ENCODE data around the gene PDE2A. TPM values are rescaled to one million over a fixed set of nuclear protein-coding genes. Genes with fewer than 3 reads are reported as not detected.
A peak's percentile ranks its signal among the peaks of the same experiment; 100 is the strongest.

PDE2A gene
- total RNA-seq, 1 donor from 2014 or later = 28.8 TPM

GRCh38 chr11:72642884-72643522 is 31.2 kb downstream of the PDE2A start:
- intact Hi-C loops (cut with DNase I) = loop anchor here (1.0 to 5.0 kb wide), 3 partner anchors 44 to 161 kb away; no protein-coding TSS in a partner anchor
- peak; percentile 84 for DNase-seq (ENCODE audit: low spot score)

DNA sequence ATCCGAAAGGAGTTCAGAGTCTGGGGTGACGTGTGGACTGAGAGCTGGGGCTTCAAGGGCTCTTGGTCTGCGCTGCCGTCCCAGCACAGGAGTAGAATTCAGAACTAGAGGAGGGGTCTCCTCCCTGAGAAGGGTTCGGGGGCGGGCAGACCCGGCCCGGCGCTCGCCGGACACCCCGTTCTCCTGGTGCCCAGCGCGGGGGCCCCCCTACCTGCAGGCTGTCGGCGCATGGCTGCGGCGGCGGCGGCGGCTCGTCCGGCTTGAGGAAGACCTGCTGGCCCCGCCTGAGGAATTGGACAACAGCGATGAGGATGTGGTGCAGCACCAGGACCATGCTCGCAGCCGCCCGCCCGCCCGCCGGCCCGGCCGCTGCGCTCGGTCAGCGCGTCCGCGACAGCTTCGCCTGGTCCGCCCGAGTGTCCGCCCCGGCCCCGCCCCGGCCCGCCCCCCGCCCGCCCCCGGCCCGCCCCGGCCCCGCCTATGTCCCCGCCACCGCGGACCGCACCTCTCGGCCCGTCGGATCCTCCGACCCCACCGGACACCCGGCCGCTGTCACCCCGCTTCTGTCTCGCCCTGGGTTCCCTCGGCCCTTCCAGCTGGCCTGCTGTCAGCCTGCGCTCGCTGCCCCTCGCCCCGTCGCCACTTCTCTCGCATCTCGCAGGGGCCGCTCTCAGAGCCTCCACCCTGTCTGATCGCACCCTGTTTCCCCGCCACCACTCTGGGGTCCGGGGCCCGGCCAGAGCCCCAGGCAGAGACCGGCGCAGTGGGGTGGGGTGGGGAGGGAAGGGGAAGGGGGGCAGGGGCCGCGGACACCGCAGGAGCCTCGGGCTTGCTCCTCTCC is 32.0 kb downstream of the PDE2A start:
- no peak for DNase-seq (ENCODE audit: low spot score)
- intact Hi-C loops (cut with DNase I) = loop anchor here (5.0 kb wide), 1 partner anchor 160 kb away; no protein-coding TSS in a partner anchor

DNA sequence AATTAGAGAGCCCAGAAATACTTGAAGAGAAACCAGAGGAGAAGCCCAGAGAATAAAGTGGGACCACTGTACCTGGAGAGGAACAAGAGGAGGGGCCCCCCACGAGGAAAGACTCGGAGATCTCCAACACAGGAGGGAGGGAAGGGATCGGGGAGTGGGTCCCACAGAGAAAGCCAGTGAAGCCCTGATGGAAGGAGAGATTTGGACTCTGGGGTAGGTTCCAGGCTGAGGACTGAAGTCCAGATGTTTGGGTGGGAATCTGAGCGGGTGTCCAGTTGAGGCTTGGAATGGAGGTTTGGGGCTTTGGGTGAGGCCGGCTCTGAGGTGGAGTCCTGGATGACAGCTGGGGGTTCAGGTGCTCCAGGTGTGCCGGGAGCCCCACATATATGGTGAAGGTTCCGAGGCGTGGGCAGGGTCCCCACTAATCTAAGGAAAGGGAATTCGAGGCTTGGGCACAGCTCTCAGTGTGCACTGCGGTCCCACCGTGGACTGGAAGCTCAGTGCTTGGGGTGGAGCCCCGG is 32.6 kb downstream of the PDE2A start:
- intact Hi-C loops (cut with DNase I) = loop anchor here (5.0 kb wide), 1 partner anchor 159 kb away; no protein-coding TSS in a partner anchor
- no peak for DNase-seq (ENCODE audit: low spot score)

GRCh38 chr11:72639502-72640375 is 34.5 kb downstream of the PDE2A start:
- intact Hi-C loops (cut with DNase I) = loop anchor here (5.0 kb wide), 1 partner anchor 157 kb away; no protein-coding TSS in a partner anchor
- DNase-seq (ENCODE audit: low spot score) = peak; percentile 83

GRCh38 chr11:72637926-72638325 is 36.3 kb downstream of the PDE2A start:
- intact Hi-C loops (cut with DNase I) = no loop called here

GRCh38 chr11:72637198-72637597 is 37.0 kb downstream of the PDE2A start:
- no peak for DNase-seq (ENCODE audit: low spot score)
- intact Hi-C loops (cut with DNase I) = no loop called here

More at GRCh38 chr11:72637926-72638325, 36.3 kb downstream of the PDE2A start:
- DNase-seq (ENCODE audit: low spot score) = no peak

DNA sequence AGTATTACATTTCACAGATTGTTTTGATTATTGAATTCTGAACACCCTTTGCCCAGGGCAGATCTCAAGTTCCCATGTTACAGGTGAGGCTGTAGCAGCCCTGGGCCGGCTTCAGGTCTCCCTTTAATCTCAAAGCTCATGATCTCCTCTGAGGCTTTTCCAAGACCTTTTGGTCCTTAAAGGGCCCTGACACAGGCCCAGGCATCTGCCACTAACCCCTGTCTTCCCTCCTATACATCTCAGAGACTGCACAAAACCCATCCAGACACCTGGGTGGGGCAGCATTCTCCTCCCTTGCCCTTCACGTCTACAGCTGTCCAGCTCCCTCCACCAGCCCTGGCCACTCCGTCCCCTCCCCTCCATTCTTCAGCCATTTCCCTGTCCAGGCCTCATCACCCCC is 37.8 kb downstream of the PDE2A start:
- no peak for DNase-seq (ENCODE audit: low spot score)
- intact Hi-C loops (cut with DNase I) = no loop called here

DNA sequence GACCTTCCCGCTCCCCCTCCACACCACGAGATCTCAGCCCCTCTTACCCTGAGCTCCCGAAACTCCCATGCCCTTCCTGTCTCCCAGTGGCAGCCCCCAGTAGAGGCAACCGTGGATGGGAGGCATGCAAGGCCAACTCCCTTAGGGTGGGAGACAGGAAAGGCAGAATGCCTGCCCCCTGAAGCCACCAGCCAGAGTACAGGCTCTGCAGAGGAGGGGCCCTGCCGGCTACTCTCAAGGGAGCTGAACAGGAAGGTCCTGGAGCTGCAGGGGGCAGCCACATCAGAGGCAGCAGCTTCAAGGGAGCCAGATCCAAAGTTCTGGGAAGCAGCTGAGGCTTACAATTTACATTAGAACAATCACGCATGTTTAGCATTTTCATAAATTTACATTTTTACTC is 38.3 kb downstream of the PDE2A start:
- intact Hi-C loops (cut with DNase I) = no loop called here
- no peak for DNase-seq (ENCODE audit: low spot score)

- intact Hi-C loops (cut with DNase I) = no loop called here
- DNase-seq (ENCODE audit: low spot score) = no peak
Observed at GRCh38 chr11:72635309-72635915, 38.8 kb downstream of the PDE2A start.

GRCh38 chr11:72634472-72635095 is 39.6 kb downstream of the PDE2A start:
- intact Hi-C loops (cut with DNase I) = no loop called here
- no peak for DNase-seq (ENCODE audit: low spot score)

DNA sequence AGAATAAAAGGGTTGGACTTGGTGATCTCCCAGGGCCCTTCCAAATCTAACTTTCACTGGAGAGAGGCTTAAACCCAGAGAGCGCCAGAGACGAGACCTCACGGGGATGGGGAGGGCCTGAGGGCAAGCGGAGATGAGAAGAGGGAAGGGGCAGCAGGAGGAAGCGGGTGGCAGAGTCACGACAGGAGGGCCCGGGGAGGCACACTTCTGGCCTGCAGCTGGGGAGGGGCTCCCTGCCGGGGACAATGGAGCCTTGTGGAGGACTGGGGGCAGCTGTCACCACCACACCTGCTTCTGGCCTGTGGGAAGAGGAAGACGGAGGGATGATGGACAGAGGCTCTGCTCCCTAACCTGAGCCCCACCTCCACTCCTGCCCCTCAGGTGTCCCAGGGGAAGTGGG is 40.2 kb downstream of the PDE2A start:
- intact Hi-C loops (cut with DNase I) = no loop called here
- no peak for DNase-seq (ENCODE audit: low spot score)

GRCh38 chr11:72633068-72633467 is 41.2 kb downstream of the PDE2A start:
- intact Hi-C loops (cut with DNase I) = no loop called here
- no peak for DNase-seq (ENCODE audit: low spot score)

DNA sequence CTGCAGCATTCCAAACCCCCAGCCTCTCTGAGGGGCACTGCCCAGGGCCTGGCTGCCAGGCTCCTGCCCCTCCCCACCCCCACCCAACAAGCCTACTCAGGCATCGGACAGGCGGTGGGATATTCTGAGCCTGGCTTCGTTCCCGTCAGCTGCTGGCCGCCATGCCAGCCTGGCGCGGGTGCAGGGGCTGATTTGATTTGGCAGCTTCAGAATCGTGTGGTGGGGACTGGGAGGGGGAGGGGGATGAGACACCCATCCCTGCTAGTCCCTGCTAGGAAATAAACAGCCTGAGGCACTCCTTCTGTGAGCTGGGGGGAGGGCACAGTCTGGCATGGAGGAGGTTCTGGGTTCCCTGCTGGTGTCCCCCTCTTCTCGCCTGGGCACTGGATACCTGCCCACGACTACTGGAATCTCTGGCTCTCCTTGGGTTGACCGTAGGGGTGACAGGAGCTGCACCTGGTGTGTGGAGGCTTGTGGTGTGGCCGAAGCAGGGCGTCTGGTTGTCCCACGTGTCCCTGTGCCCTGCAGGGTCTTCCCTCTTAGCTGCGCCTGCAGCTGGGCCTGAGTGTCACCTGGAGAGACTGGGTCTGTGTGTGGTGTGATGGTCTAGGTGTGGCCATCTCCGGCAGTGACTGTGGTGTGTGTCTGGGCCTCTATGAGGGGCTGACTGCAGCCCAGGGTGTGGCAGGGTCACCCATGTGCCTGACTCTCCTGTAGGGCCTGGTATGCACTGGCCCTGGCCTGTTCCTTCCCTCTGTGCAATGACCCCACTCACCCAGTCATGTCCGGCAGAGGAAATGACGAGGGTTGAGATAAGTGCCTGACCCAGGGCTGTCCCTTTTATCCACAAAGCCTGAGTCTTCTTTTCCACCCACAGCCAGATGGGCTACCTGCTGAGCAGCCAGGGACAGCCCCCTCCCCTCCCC is 42.2 kb downstream of the PDE2A start:
- DNase-seq (ENCODE audit: low spot score) = peak; percentile 83
- intact Hi-C loops (cut with DNase I) = loop anchor here (1.0 kb wide), 1 partner anchor 26 kb away; no protein-coding TSS in a partner anchor

DNA sequence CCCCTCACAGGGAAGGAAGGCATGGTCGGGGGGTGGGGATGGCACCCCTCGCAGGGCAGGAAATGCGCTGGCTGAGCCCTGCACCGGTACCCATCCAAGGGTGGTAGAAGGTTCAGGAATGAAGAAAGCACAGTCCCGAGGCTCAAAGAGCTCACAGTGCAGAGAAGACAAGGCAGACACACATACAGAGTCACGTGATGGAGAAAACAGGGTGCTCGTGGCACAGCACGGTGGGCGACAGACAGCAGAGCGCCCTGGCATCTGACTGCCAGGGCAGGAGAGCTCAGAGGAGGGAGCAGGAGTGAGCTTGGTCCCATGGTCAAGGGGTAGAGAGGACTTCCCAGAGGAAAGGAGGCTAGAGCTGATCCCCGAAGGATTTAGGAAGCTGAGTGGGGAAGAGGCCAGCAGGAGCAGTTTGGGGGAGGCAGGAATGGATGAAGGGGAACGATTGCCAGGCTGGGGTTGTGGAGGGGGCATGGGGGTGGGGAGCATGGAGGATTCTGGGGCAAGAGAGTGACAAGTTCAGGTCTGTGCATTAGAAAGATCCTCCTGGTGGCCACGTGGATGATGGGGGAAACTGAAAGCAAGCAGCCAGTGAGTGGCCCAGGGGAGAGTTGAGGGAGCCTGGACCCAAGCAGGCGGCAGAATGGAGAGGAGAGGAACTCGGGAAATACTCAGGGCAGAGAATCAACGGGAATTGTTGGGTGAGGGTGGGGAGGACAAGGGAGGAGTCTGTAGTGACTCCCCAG is 43.9 kb downstream of the PDE2A start:
- intact Hi-C loops (cut with DNase I) = no loop called here

GRCh38 chr11:72629266-72629665 is 45.0 kb downstream of the PDE2A start:
- no peak for DNase-seq (ENCODE audit: low spot score)
- intact Hi-C loops (cut with DNase I) = no loop called here

More for the DNA sequence above, 43.9 kb downstream of the PDE2A start:
- DNase-seq (ENCODE audit: low spot score) = no peak

- DNase-seq (ENCODE audit: low spot score) = no peak
Observed at GRCh38 chr11:72627594-72628281, 46.5 kb downstream of the PDE2A start.

More at GRCh38 chr11:72627594-72628281, 46.5 kb downstream of the PDE2A start:
- intact Hi-C loops (cut with DNase I) = no loop called here

All from cardiac septum (tissue), 1 donor.